ENCODE data around the gene NKAPL.

NKAPL gene

GRCh38 chr6:28291573-28291972 lies 32.5 kb downstream of the NKAPL start:
- TF ChIP-seq CTCF (IDR thresholded peaks at IDR 0.05), result no peak

GRCh38 chr6:28295326-28295725 lies 36.2 kb downstream of the NKAPL start:
- no peak for TF ChIP-seq CTCF (IDR thresholded peaks at IDR 0.05)

- no peak for TF ChIP-seq CTCF (IDR thresholded peaks at IDR 0.05)
Observed at GRCh38 chr6:28296520-28297060, 37.5 kb downstream of the NKAPL start.

GRCh38 chr6:28303570-28303969 lies 44.5 kb downstream of the NKAPL start:
- TF ChIP-seq CTCF (IDR thresholded peaks at IDR 0.05), result no peak
